Activated B cell treated with CpG ODN at 0.5 μM for 24 hours (primary cell): ENCODE results near the gene TK2. TPM values are rescaled to one million over a fixed set of nuclear protein-coding genes. Genes with fewer than 3 reads are reported as not detected.

ENCODE experiments used
- ATAC-seq: fragments of 200-7000 bp; cut with Tn5 transposase; one replicate; pipeline ENCODE4 v1.10.0; 2021; ENCODE audit warnings: low read depth, mild to moderate bottlenecking, moderate library complexity
- CTCF ChIA-PET: fragments of 350-600 bp; sonication (Branson Sonifier 250); formaldehyde crosslinking; loops from one replicate; lab custom pipeline; 2021; ENCODE audit warnings: antibody characterized with exemption; lab: Charles Lee
- POLR2A ChIA-PET: fragments of 350-600 bp; sonication (Branson Sonifier 250); formaldehyde crosslinking; loops from one replicate; lab custom pipeline; 2021; ENCODE audit warnings: antibody characterized with exemption; lab: Charles Lee
- DNase-seq: peaks from one replicate; pipeline ENCODE4 v3.0.0; 2022
- H3K27ac Mint-ChIP-seq: one replicate; pipeline ENCODE4 v1.8.0; 2020; ENCODE audit warnings: mixed read lengths
- H3K27me3 Mint-ChIP-seq: one replicate; pipeline ENCODE4 v1.8.0; 2021; ENCODE audit warnings: mixed read lengths
- H3K36me3 Mint-ChIP-seq: one replicate; pipeline ENCODE4 v1.8.0; 2021; ENCODE audit warnings: low read depth, mixed read lengths
- H3K4me1 Mint-ChIP-seq: one replicate; pipeline ENCODE4 v1.8.0; 2021; ENCODE audit warnings: mixed read lengths
- H3K4me3 Mint-ChIP-seq: one replicate; pipeline ENCODE4 v1.8.0; 2020; ENCODE audit warnings: mild to moderate bottlenecking, mixed read lengths
- H3K9me3 Mint-ChIP-seq: one replicate; pipeline ENCODE4 v1.8.0; 2020; ENCODE audit warnings: mixed read lengths
- intact Hi-C: fragments of 100-400 bp; cut with micrococcal nuclease; formaldehyde crosslinking; loops from one replicate; pipeline ENCODE4 v1.15.1; 2024
- total RNA-seq: library from RNA; stranded (reverse); gene quantifications from 2 replicates; pipeline ENCODE4 v1.2.3, GENCODE V29; 2022
- TF ChIP-seq, protein P1 (sequence below): fragments of 200-600 bp; IDR thresholded peaks from one replicate; pipeline ENCODE4 v1.8.0; 2022; ENCODE audit warnings: antibody characterized with exemption, mild to moderate bottlenecking

The TK2 gene
- total RNA-seq, 1 donor from 2014 or later: 4.8 TPM

DNA sequence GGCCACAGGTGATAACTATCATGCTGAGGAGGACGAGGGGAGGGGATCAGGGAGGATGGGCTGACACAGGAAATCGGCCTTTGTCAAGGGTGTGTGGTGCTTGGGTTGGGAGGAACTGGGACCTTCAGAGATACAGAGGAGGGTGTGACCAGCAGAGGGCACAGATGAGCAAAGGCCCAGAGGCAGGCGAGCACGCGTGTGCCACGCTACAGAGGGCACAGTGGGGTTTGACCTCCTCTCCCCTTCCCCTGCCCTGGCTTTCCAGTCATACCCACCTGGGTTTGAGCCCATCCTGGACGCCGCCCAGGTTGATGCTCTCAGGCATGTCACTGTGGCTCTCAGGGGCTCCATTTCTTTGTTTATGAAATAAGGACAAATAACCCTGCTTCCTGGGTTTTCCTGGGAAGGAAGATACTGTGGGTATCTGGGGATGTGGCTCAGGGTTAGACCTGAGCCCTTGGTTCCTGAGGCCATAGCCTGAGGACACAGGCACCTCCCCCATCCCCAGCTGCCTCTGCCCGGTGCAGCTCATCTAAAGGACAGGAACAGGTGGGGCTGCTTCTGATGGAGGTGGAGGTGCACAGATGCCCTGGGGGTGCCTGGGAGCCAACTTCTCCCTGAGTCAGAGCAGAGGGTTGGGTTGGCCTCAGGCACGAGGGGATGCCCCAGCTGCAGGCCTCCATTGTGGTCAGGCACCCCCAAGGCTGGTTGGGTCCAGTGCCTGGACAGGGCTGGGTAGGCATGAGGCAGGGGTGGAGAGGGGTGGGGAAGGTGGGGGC is 71.0 kb downstream of the TK2 start:
- DNase-seq (peak; percentile 63), ATAC-seq (peak; percentile 84)
- Mint-ChIP-seq H3K27ac (no peak overlapping the region), H3K4me1 (peaks cover 27% of the 10 kb centered on the region), H3K9me3 (no peaks in the 10 kb centered on the region), H3K27me3 (peaks cover 7% of the 10 kb centered on the region), H3K4me3 (no peak overlapping the region), H3K36me3 (no peaks in the 10 kb centered on the region)
- TF ChIP-seq, protein P1, sequence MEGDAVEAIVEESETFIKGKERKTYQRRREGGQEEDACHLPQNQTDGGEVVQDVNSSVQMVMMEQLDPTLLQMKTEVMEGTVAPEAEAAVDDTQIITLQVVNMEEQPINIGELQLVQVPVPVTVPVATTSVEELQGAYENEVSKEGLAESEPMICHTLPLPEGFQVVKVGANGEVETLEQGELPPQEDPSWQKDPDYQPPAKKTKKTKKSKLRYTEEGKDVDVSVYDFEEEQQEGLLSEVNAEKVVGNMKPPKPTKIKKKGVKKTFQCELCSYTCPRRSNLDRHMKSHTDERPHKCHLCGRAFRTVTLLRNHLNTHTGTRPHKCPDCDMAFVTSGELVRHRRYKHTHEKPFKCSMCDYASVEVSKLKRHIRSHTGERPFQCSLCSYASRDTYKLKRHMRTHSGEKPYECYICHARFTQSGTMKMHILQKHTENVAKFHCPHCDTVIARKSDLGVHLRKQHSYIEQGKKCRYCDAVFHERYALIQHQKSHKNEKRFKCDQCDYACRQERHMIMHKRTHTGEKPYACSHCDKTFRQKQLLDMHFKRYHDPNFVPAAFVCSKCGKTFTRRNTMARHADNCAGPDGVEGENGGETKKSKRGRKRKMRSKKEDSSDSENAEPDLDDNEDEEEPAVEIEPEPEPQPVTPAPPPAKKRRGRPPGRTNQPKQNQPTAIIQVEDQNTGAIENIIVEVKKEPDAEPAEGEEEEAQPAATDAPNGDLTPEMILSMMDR: no peak
- POLR2A ChIA-PET: interaction anchor here (1.6 kb wide), 1 partner anchor 73 kb away, joined by 4 read pairs; the partner anchor contains the start of gene CKLF
- CTCF ChIA-PET: interaction anchor here (0.9 to 2.6 kb wide), 9 partner anchors 29 to 130 kb away, joined by 3 to 11 read pairs (median 4); partner anchors contain the start of gene CMTM2
- intact Hi-C loops: loop anchor here (1.0 to 2.0 kb wide), 5 partner anchors 37 to 125 kb away; partner anchors contain the start of genes CMTM3 and TK2

DNA sequence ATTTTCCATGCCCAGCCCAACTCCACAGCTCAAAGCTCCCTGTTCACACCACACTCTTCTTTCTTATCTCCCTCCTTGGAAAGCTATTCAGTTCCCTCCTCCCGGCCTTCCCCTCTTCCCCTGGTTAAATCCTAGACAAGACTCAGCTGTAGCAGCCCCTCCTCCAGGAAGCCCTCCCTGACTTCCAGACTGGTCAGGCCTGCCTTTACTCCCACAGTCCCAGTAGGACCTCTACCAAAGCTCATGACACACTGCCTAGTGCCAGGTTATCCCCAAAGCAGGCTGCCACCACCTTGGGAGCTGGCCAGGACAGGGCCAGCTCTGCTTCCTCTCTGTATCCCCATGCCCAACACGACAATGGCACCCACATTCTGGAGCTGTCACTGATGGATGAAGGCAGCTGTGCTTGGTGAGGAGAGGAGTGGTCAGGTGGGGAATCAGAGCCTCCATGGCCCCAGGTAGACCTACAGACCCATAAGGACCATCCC is 72.8 kb downstream of the TK2 start:
- TF ChIP-seq, protein P1: no peak
- H3K4me1 Mint-ChIP-seq: peaks cover 22% of the 10 kb centered on the region
- POLR2A ChIA-PET: no interaction called here

DNA sequence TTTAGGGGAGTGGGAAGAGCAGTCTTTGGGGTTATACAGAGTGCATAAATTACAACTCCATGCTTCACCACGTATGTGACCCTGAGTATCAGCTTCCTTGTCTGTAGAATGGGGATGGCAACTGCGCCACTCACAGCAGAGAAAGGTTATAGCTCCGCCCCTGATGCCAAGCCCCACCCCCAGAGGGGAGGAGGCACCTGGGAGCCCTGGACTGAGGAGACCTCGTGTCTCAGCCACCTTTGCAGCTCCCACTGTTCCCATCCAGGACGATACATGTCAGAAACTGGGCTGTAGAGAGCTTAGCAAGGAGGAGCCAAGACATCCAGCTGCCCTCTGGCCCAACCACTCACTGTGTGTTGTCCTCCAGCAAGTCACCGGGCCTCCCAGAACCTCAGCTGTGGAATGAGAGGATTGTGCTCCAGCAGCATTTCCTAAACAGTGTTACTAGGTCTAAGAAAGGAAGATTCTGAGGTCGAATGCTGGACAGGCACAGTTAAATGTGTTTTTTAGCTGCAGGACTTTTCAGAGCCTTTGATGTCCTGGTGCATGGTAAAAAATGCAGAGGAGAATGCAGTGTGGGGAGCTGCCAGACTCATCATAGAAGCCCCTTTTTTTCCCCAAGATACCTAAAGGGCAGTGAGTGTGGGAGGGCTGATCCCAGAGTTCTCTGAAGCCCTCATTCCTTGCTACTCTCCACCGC is 73.4 kb downstream of the TK2 start:
- no peaks in the 10 kb centered on the region for H3K9me3 Mint-ChIP-seq
- intact Hi-C loops: no loop called here
- TF ChIP-seq, protein P1: no peak
- ChIA-PET POLR2A (interaction anchor here (0.6 kb wide), 1 partner anchor 71 kb away, joined by 3 read pairs; no protein-coding TSS in a partner anchor), CTCF (interaction anchor here (0.5 to 2.6 kb wide), 11 partner anchors 14 to 391 kb away, joined by 3 to 11 read pairs (median 4); no protein-coding TSS in a partner anchor)
- H3K4me1 Mint-ChIP-seq: peaks cover 22% of the 10 kb centered on the region
- no peak for ATAC-seq
- no peak for DNase-seq
- no peaks in the 10 kb centered on the region for H3K36me3 Mint-ChIP-seq
- no peak overlapping the region for H3K4me3 Mint-ChIP-seq
- no peak overlapping the region for H3K27ac Mint-ChIP-seq
- H3K27me3 Mint-ChIP-seq: peaks cover 10% of the 10 kb centered on the region

More for the DNA sequence above, 72.8 kb downstream of the TK2 start:
- CTCF ChIA-PET: interaction anchor here (0.8 to 2.6 kb wide), 10 partner anchors 38 to 391 kb away, joined by 3 to 11 read pairs (median 4); no protein-coding TSS in a partner anchor
- intact Hi-C loops: no loop called here
- no peak for DNase-seq
- ATAC-seq: no peak
- H3K9me3 Mint-ChIP-seq: no peaks in the 10 kb centered on the region
- H3K27ac Mint-ChIP-seq: no peak overlapping the region
- no peaks in the 10 kb centered on the region for H3K36me3 Mint-ChIP-seq
- peaks cover 10% of the 10 kb centered on the region for H3K27me3 Mint-ChIP-seq
- no peak overlapping the region for H3K4me3 Mint-ChIP-seq

DNA sequence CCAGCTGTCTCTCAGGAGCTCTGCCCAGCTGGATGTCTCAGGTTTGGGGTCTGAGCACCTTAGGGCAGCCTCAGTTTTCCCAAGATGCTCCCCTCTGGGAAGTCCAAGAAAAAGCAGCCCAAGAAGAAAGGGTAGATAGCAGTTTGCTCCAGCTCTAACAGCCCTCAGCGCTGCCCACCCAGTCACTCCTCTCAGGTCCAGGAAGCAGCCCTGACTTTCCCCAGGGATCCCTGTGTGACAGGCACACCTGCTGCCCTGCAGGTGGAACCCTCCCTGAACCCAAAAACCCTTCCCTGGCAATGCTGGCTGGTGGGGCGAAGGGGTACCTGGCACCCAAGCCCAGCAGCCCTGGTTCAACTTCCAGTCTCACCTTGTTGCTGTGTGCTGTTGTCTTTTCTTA is 74.7 kb downstream of the TK2 start:
- Mint-ChIP-seq H3K27ac (no peak overlapping the region), H3K4me3 (no peak overlapping the region), H3K36me3 (no peaks in the 10 kb centered on the region), H3K9me3 (no peaks in the 10 kb centered on the region), H3K4me1 (peaks cover 22% of the 10 kb centered on the region), H3K27me3 (peaks cover 13% of the 10 kb centered on the region)
- intact Hi-C loops: no loop called here
- DNase-seq (no peak), ATAC-seq (no peak)
- POLR2A ChIA-PET: no interaction called here
- CTCF ChIA-PET: interaction anchor here (1.0 to 1.6 kb wide), 2 partner anchors 69 to 114 kb away, joined by 3 to 5 read pairs; no protein-coding TSS in a partner anchor
- TF ChIP-seq, protein P1: no peak
